Subcutaneous abdominal adipose tissue (tissue), 5 donors: Measurements from ENCODE around the gene PET100.
"Not testable (repeated sequence)": the region's sequence is repeated elsewhere in the genome, so short reads cannot be mapped to it uniquely, and the experiment has no call there.

ENCODE experiments used
- H3K27ac ChIP-seq: one replicate; pipeline ENCODE4 v1.7.0; 2013; ENCODE audit warnings: low read depth, mild to moderate bottlenecking, inconsistent platforms, low read length, moderate library complexity
- H3K27me3 ChIP-seq, 5 donors: one replicate each; pipeline ENCODE4 v1.7.0; 2013; ENCODE audit warnings: low read length in 5 of 5, inconsistent platforms in 1 of 5; ENCODE audit not compliant: control insufficient read depth in 5 of 5, insufficient read depth in 4 of 5
- H3K36me3 ChIP-seq, 5 donors: one replicate each; pipeline ENCODE4 v1.7.0; 2013; ENCODE audit warnings: low read length in 5 of 5; ENCODE audit not compliant: control insufficient read depth in 5 of 5, insufficient read depth in 5 of 5
- H3K4me1 ChIP-seq, 5 donors: one replicate each; pipeline ENCODE4 v1.7.0; 2013; ENCODE audit warnings: low read length in 5 of 5, mild to moderate bottlenecking in 3 of 5, moderate library complexity in 1 of 5; ENCODE audit not compliant: control insufficient read depth in 5 of 5, insufficient read depth in 5 of 5
- H3K4me3 ChIP-seq, 5 donors: one replicate each; pipeline ENCODE4 v1.7.0; 2013; ENCODE audit warnings: low read length in 5 of 5, low read depth in 1 of 5
- H3K9ac ChIP-seq, 5 donors: one replicate each; pipeline ENCODE4 v1.7.0; 2013; ENCODE audit warnings: low read length in 5 of 5, mild to moderate bottlenecking in 4 of 5, moderate library complexity in 3 of 5
- H3K9me3 ChIP-seq, 5 donors: one replicate each; pipeline ENCODE4 v1.7.0; 2013; ENCODE audit warnings: low read length in 5 of 5; ENCODE audit not compliant: control insufficient read depth in 5 of 5
- donor health status: healthy.
- donor health status: healthy.
- donor health status: healthy.
- donor health status: healthy.
- donor health status: healthy.

PET100 gene

GRCh38 chr19:7640803-7641202 lies 11.2 kb downstream of the PET100 start:
- Histone ChIP-seq H3K27me3 (peaks cover 7 to 28% (median 23%) of the 10 kb centered on the region in 5 donors), H3K4me3 (no peak overlapping the region), H3K9ac (no peak overlapping the region), H3K27ac (no peak overlapping the region), H3K4me1 (peaks cover 0 to 8% (median 0%) of the 10 kb centered on the region in 5 donors), H3K9me3 (no peaks in the 10 kb centered on the region), H3K36me3 (peaks cover 0 to 12% (median 0%) of the 10 kb centered on the region in 5 donors)

GRCh38 chr19:7641290-7642276 lies 12.0 kb downstream of the PET100 start:
- no peak overlapping the region for H3K9ac ChIP-seq
- peaks cover 6 to 23% (median 15%) of the 10 kb centered on the region in 5 donors for H3K27me3 ChIP-seq
- H3K27ac ChIP-seq = no peak overlapping the region
- H3K9me3 ChIP-seq = no peaks in the 10 kb centered on the region
- peaks cover 0 to 6% (median 0%) of the 10 kb centered on the region in 5 donors for H3K4me1 ChIP-seq
- H3K36me3 ChIP-seq = peaks cover 0 to 12% (median 0%) of the 10 kb centered on the region in 5 donors
- H3K4me3 ChIP-seq = no peak overlapping the region

- Histone ChIP-seq H3K4me3 (no peak overlapping the region), H3K9me3 (no peaks in the 10 kb centered on the region), H3K4me1 (peaks cover 0 to 2% (median 0%) of the 10 kb centered on the region in 5 donors), H3K36me3 (peaks cover 0 to 12% (median 0%) of the 10 kb centered on the region in 5 donors), H3K27me3 (peaks cover 3 to 20% (median 12%) of the 10 kb centered on the region in 5 donors), H3K27ac (no peak overlapping the region), H3K9ac (no peak overlapping the region)
Measured at GRCh38 chr19:7642295-7643030, 12.9 kb downstream of the PET100 start.

DNA sequence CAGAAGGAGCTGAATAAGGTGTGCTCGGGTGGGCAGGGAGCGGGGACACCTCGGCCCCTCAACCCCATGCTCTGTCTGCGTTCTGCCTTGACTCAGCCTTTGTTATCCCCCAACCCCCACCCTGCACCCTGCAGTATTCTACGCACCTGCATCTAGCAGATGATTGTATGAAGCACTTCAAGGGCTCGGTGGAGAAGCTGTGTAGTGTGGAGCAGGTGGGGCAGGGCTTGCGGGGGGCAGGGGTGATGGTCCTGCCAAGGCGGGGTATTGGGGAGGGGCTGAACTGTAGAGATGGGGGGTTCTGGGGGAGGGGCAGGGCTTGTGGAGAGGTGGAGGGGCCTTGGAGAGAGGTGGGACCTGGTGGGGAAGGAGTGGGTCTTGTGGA lies 13.4 kb downstream of the PET100 start:
- Histone ChIP-seq H3K4me3 (no peak overlapping the region), H3K27ac (no peak overlapping the region), H3K4me1 (no peaks in the 10 kb centered on the region), H3K9me3 (no peaks in the 10 kb centered on the region), H3K9ac (no peak overlapping the region), H3K36me3 (peaks cover 0 to 12% (median 0%) of the 10 kb centered on the region in 5 donors), H3K27me3 (peaks cover 0 to 16% (median 11%) of the 10 kb centered on the region in 5 donors)

DNA sequence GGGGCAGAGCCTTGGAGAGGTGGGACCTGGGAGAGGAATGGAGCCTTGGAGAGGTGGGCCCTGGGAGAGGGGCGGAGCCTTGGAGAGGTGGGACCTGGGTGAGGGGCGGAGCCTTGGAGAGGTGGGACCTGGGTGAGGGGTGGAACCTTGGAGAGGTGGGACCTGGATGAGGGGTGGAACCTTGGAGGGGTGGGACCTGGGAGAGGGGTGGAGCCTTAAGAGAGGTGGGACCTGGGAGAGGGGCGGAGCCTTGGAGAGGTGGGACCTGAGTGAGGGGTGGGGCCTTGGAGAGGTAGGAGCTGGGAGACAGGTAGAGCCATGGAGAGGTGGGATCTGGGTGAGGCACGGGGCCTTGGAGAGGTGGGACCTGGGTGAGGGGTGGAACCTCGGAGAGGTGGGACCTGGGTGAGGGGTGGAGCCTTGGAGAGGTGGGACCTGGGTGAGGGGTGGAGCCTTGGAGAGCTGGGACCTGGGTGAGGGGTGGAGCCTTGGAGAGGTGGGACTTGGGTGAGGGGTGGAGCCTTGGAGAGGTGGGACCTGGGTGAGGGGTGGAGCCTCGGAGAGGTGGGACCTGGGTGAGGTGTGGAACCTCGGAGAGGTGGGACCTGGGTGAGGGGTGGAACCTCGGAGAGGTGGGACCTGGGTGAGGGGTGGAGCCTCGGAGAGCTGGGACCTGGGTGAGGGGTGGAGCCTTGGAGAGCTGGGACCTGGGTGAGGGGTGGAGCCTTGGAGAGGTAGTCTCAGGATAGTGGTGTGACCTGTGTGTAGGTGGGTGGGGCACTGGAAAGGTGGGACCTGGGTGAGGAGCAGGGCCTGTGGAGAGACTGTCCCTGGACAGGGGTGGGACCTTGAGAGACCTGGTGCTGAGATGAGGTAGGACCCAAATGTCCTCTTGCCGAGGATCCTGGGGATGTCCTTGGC lies 14.3 kb downstream of the PET100 start:
- H3K27ac ChIP-seq, H3K9ac ChIP-seq, H3K4me1 ChIP-seq, H3K9me3 ChIP-seq, H3K4me3 ChIP-seq: not testable (repeated sequence)
- peaks cover 0 to 12% (median 6%) of the 10 kb centered on the region in 5 donors for H3K27me3 ChIP-seq
- H3K36me3 ChIP-seq = peaks cover 0 to 12% (median 0%) of the 10 kb centered on the region in 5 donors

DNA sequence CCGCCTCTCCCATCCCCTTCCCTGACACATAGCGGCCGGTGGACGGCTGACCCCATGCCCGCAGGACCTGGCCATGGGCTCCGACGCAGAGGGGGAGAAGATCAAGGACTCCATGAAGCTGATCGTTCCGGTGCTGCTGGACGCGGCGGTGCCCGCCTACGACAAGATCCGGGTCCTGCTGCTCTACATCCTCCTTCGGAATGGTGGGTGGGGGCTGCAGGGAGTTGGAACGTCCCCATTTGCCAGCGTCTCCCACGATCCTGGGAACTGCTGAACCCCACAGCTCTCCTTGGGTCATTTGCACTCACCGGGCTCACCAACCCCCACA lies 14.9 kb downstream of the PET100 start:
- H3K9me3 ChIP-seq = no peaks in the 10 kb centered on the region
- peaks cover 0 to 12% (median 4%) of the 10 kb centered on the region in 5 donors for H3K27me3 ChIP-seq
- H3K36me3 ChIP-seq = peaks cover 0 to 12% (median 0%) of the 10 kb centered on the region in 5 donors
- no peak overlapping the region for H3K9ac ChIP-seq
- no peaks in the 10 kb centered on the region for H3K4me1 ChIP-seq
- H3K27ac ChIP-seq = no peak overlapping the region
- H3K4me3 ChIP-seq = no peak overlapping the region

DNA sequence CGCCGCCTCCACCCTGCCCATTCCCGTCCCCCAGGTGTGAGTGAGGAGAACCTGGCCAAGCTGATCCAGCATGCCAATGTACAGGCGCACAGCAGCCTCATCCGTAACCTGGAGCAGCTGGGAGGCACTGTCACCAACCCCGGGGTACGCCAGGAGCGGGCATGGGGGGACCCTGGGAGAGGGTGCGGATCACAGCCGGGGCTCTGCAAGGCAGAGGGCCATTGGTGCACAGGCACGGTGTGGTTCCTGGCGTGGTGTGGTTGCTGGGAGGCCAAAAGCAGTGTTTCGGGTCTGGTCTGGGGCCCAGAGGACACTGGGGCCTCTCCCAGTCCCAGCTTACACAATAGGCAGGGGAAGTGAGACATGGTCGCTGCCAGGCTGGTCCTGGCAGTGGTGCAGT lies 15.6 kb downstream of the PET100 start:
- H3K4me1 ChIP-seq = no peaks in the 10 kb centered on the region
- H3K27ac ChIP-seq = no peak overlapping the region
- no peaks in the 10 kb centered on the region for H3K9me3 ChIP-seq
- H3K36me3 ChIP-seq = peaks cover 0 to 12% (median 0%) of the 10 kb centered on the region in 5 donors
- no peak overlapping the region for H3K9ac ChIP-seq
- peaks cover 0 to 12% (median 6%) of the 10 kb centered on the region in 5 donors for H3K27me3 ChIP-seq
- no peak overlapping the region for H3K4me3 ChIP-seq

DNA sequence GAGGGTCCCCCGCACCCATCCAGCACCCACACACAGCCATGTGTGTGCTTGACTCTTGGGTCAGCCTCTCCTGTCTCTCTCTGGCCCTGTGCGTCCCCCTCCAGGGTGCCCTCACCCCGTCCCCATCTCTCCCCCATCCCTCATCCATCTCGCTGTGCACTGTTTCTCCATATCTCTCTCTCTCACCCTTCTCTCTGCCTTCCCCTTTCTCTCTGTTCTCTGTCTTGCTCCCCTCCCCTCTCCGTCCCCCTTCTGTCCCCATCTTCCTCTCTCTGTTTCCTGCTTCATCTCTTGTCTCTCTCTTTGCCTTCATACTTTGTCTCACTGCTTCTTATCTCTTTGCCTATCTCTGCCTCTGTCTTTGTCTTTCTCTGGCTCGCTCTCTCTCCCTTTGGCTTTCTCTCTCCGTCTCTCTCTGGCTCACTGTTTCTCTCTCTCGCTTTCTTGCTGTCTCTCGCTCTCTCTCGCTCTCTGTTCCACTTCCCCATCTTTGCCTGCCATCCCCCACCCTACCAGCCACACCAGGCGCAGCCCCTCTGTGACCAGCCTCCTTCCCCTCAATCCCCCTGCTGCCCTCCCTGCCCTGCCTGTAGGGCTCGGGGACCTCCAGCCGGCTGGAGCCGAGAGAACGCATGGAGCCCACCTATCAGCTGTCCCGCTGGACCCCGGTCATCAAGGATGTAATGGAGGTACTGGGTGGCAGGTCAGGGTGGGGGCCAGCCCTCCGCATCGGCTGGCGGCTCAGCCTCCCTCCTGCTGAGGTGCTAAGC lies 16.2 kb downstream of the PET100 start:
- no peak overlapping the region for H3K9ac ChIP-seq
- H3K9me3 ChIP-seq = no peaks in the 10 kb centered on the region
- no peak overlapping the region for H3K27ac ChIP-seq
- H3K36me3 ChIP-seq = peaks cover 0 to 6% (median 0%) of the 10 kb centered on the region in 5 donors
- peaks cover 0 to 12% (median 9%) of the 10 kb centered on the region in 5 donors for H3K27me3 ChIP-seq
- no peak overlapping the region for H3K4me3 ChIP-seq
- H3K4me1 ChIP-seq = no peaks in the 10 kb centered on the region

DNA sequence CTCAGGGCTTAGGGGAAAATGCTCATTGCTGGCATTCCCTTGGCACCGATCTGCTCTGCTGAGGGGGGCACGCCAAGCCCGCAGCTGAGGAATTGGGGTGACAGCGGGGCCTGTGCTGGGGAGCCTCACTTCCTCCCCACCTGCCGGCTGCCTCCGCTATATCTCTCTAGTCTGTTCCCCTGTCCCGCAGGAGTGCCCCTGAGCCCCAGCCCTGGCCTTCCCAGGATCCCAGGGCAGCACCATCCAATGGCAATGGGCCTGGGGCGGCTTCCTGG lies 16.8 kb downstream of the PET100 start:
- Histone ChIP-seq H3K27ac (no peak overlapping the region), H3K27me3 (peaks cover 0 to 12% (median 9%) of the 10 kb centered on the region in 5 donors), H3K36me3 (peaks cover 0 to 6% (median 0%) of the 10 kb centered on the region in 5 donors), H3K9ac (no peak overlapping the region), H3K4me1 (no peaks in the 10 kb centered on the region), H3K4me3 (no peak overlapping the region), H3K9me3 (no peaks in the 10 kb centered on the region)
